H1 (cell line): ENCODE data around the gene KCNC1. TPM values are rescaled to one million over a fixed set of nuclear protein-coding genes. Genes with fewer than 3 reads are reported as not detected.

Source experiments
- CTCF ChIA-PET: fragments of 300-600 bp; sonication (Branson Sonifier 250); formaldehyde crosslinking; loops from one replicate; lab custom pipeline; 2021; ENCODE audit not compliant: partially characterized antibody; lab: Charles Lee
- POLR2A ChIA-PET: fragments of 300-600 bp; sonication (Branson Sonifier 250); formaldehyde crosslinking; loops from one replicate; lab custom pipeline; 2021; ENCODE audit warnings: inconsistent platforms; ENCODE audit not compliant: partially characterized antibody; lab: Charles Lee
- DNase-seq, 2 experiments: peaks; one replicate each; pipeline versions ENCODE4 v3.0.0 to v3.0.0-alpha.2; 2010 to 2022; ENCODE audit warnings: low spot score in 2 of 2, low read depth in 1 of 2, mixed read lengths in 1 of 2
- FAIRE-seq: peaks from 2 replicates; lab custom pipeline; 2011; peaks lifted over from hg19 to GRCh38; lab: Jason Lieb, UNC
- H2AFZ ChIP-seq: 2 replicates; pipeline ENCODE4 v1.8.1; 2012; ENCODE audit warnings: low read length, inconsistent platforms
- H2AK5ac ChIP-seq: 2 replicates; pipeline ENCODE4 v1.6.1; 2013; ENCODE audit warnings: low read depth, low read length
- H2BK120ac ChIP-seq: replicated peaks from 2 replicates; pipeline ENCODE3; 2013; ENCODE audit warnings: low read depth, low read length, inconsistent platforms
- H2BK12ac ChIP-seq: 2 replicates; pipeline ENCODE4 v1.6.1; 2013; ENCODE audit warnings: low read depth, low read length
- H2BK15ac ChIP-seq: 2 replicates; pipeline ENCODE4 v1.6.1; 2013; ENCODE audit warnings: low read length
- H2BK20ac ChIP-seq: 2 replicates; pipeline ENCODE4 v1.6.1; 2013; ENCODE audit warnings: low read length
- H2BK5ac ChIP-seq: 2 replicates; pipeline ENCODE4 v1.6.1; 2013; ENCODE audit warnings: low read depth, low read length
- H3K14ac ChIP-seq: 2 replicates; pipeline ENCODE4 v1.6.1; 2013; ENCODE audit warnings: inconsistent platforms; ENCODE audit not compliant: insufficient read length
- H3K18ac ChIP-seq: 2 replicates; pipeline ENCODE4 v1.6.1; 2013; ENCODE audit warnings: low read length; ENCODE audit errors: extremely low read depth
- H3K23ac ChIP-seq: 2 replicates; pipeline ENCODE4 v1.6.1; 2013; ENCODE audit warnings: inconsistent platforms; ENCODE audit not compliant: insufficient read length
- H3K23me2 ChIP-seq: 2 replicates; pipeline ENCODE4 v1.6.1; 2013; ENCODE audit warnings: low read depth, low read length
- H3K27ac ChIP-seq: 2 replicates; pipeline ENCODE4 v1.6.1; 2011; ENCODE audit warnings: low read depth, low read length, inconsistent platforms
- H3K27me3 ChIP-seq, 4 experiments: replicated peaks in 1 of 4; 1 replicate in 1 of 4; 2 replicates in 3 of 4; pipeline versions ENCODE4 v1.6.1 to v1.8.1; 2011 to 2013; ENCODE audit warnings: low read length in 3 of 4, mild to moderate bottlenecking in 3 of 4, inconsistent platforms in 2 of 4, mixed read lengths in 2 of 4, moderate library complexity in 1 of 4; ENCODE audit not compliant: control insufficient read depth in 3 of 4, insufficient read depth in 3 of 4; ENCODE audit errors: extremely low read depth in 1 of 4
- H3K36me3 ChIP-seq, 4 experiments: 2 replicates each; pipeline versions ENCODE4 v1.6.1 to v1.8.1; 2011 to 2013; ENCODE audit warnings: mild to moderate bottlenecking in 4 of 4, low read length in 3 of 4, moderate library complexity in 2 of 4, control low read depth in 1 of 4, inconsistent platforms in 1 of 4; ENCODE audit not compliant: insufficient read depth in 4 of 4, control insufficient read depth in 2 of 4
- H3K4ac ChIP-seq: replicated peaks from 2 replicates; pipeline ENCODE3; 2013; ENCODE audit warnings: low read length, low read depth, mixed read lengths, inconsistent platforms; ENCODE audit not compliant: insufficient read length
- H3K4me1 ChIP-seq, 4 experiments: replicated peaks in 1 of 4; 1 replicate in 1 of 4; 2 replicates in 3 of 4; pipeline versions ENCODE4 v1.6.1 to v1.8.1; 2011 to 2013; ENCODE audit warnings: low read length in 3 of 4, inconsistent platforms in 2 of 4, mixed read lengths in 1 of 4; ENCODE audit not compliant: insufficient read depth in 4 of 4, control insufficient read depth in 3 of 4
- H3K4me2 ChIP-seq, 2 experiments: 2 replicates each; pipeline versions ENCODE4 v1.6.1 to v1.8.1; 2011 to 2013; ENCODE audit warnings: low read depth in 2 of 2, low read length in 2 of 2, control low read depth in 1 of 2, inconsistent platforms in 1 of 2, mild to moderate bottlenecking in 1 of 2; ENCODE audit not compliant: insufficient read depth in 1 of 2
- H3K4me3 ChIP-seq, 4 experiments: fragments of 200-600, 300-600 bp in 1 of 4; sonication (generic), shearing (Covaris generic), sonication (Bioruptor Twin) in 1 of 4; 2 replicates each; pipeline versions ENCODE4 v1.5.1 to v1.8.1; 2011 to 2016; ENCODE audit warnings: low read length in 4 of 4, low read depth in 3 of 4, control low read depth in 2 of 4, inconsistent platforms in 2 of 4, mild to moderate bottlenecking in 2 of 4, mixed read lengths in 1 of 4, moderate library complexity in 1 of 4; ENCODE audit not compliant: insufficient read depth in 2 of 4; ENCODE audit errors: extremely low read depth in 1 of 4
- H3K56ac ChIP-seq: replicated peaks from 2 replicates; pipeline ENCODE3; 2013; ENCODE audit warnings: low read depth, mild to moderate bottlenecking, mixed read lengths, low read length, inconsistent platforms; ENCODE audit not compliant: insufficient read length
- H3K79me1 ChIP-seq: 2 replicates; pipeline ENCODE4 v1.6.1; 2013; ENCODE audit warnings: low read depth, low read length, control low read depth
- H3K79me2 ChIP-seq, 2 experiments: 2 replicates each; pipeline versions ENCODE4 v1.6.1 to v1.8.1; 2012 to 2013; ENCODE audit warnings: low read length in 2 of 2, mild to moderate bottlenecking in 2 of 2, inconsistent platforms in 1 of 2; ENCODE audit not compliant: insufficient read depth in 2 of 2, control insufficient read depth in 1 of 2
- H3K9ac ChIP-seq, 4 experiments: replicated peaks in 1 of 4; 1 replicate in 1 of 4; 2 replicates in 3 of 4; pipeline versions ENCODE4 v1.6.1 to v1.8.1; 2011 to 2013; ENCODE audit warnings: low read depth in 3 of 4, low read length in 3 of 4, control low read depth in 2 of 4, mild to moderate bottlenecking in 2 of 4, moderate library complexity in 2 of 4, inconsistent platforms in 1 of 4; ENCODE audit errors: extremely low read depth in 1 of 4
- H3K9me3 ChIP-seq, 2 experiments: 2 replicates each; pipeline versions ENCODE4 v1.6.1 to v1.8.1; 2012 to 2013; ENCODE audit warnings: mild to moderate bottlenecking in 2 of 2, moderate library complexity in 2 of 2, control low read depth in 1 of 2, inconsistent platforms in 1 of 2, low read depth in 1 of 2, low read length in 1 of 2, mixed read lengths in 1 of 2; ENCODE audit not compliant: insufficient read depth in 2 of 2
- H4K20me1 ChIP-seq, 2 experiments: replicated peaks in 1 of 2; 2 replicates each; pipeline versions ENCODE3 to v1.8.1; 2011 to 2013; ENCODE audit warnings: inconsistent platforms in 2 of 2, low read length in 2 of 2, mild to moderate bottlenecking in 1 of 2; ENCODE audit not compliant: insufficient read depth in 2 of 2, control insufficient read depth in 1 of 2
- H4K5ac ChIP-seq: 2 replicates; pipeline ENCODE4 v1.6.1; 2013; ENCODE audit warnings: low read length, low read depth, mixed read lengths, inconsistent platforms; ENCODE audit not compliant: insufficient read length
- H4K8ac ChIP-seq: 2 replicates; pipeline ENCODE4 v1.8.0; 2013; ENCODE audit warnings: mild to moderate bottlenecking, moderate library complexity, low read length, inconsistent platforms; ENCODE audit not compliant: insufficient read depth; ENCODE audit errors: extremely low read depth
- H4K91ac ChIP-seq: replicated peaks from 2 replicates; pipeline ENCODE3; 2013; ENCODE audit warnings: low read length, mixed read lengths, inconsistent platforms; ENCODE audit not compliant: insufficient read length
- CBX5 ChIP-seq: fragments of 300-800, 300-1000 bp; sonication (generic); IDR thresholded peaks from 2 replicates; pipeline ENCODE4 v1.7.1; 2016; ENCODE audit warnings: antibody characterized with exemption, low read length, low read depth
- CTCF ChIP-seq, 3 experiments: IDR thresholded peaks; 1 replicate in 2 of 3; 2 replicates in 1 of 3; pipeline versions ENCODE4 v1.5.1 to v1.6.1; 2011; ENCODE audit warnings: low read length in 3 of 3, mild to moderate bottlenecking in 3 of 3, inconsistent platforms in 2 of 3, low read depth in 1 of 3, moderate library complexity in 1 of 3; ENCODE audit not compliant: insufficient read depth in 1 of 3; ENCODE audit errors: control extremely low read depth in 1 of 3
- RAD21 ChIP-seq, 2 experiments: IDR thresholded peaks in 1 of 2; conservative IDR thresholded peaks in 1 of 2; 2 replicates each; pipeline ENCODE4 v1.6.1; 2011; ENCODE audit warnings: low read depth in 2 of 2, low read length in 2 of 2, improper control_type of control experiment in 1 of 2, inconsistent platforms in 1 of 2, mild to moderate bottlenecking in 1 of 2, moderate library complexity in 1 of 2
- SIN3A ChIP-seq, 2 experiments: IDR thresholded peaks in 1 of 2; conservative IDR thresholded peaks in 1 of 2; 2 replicates each; pipeline ENCODE4 v1.6.1; 2011 to 2012; ENCODE audit warnings: low read length in 2 of 2, improper control_type of control experiment in 1 of 2, low read depth in 1 of 2, mild to moderate bottlenecking in 1 of 2
- YY1 ChIP-seq: IDR thresholded peaks from 2 replicates; pipeline ENCODE4 v1.6.1; 2011; ENCODE audit warnings: low read depth, mild to moderate bottlenecking, low read length
- WGBS, 2 experiments: shearing (Covaris generic) in 1 of 2; methylation state at CpG; one replicate each; pipeline versions ENCODE4 v1.1.6 to v1.1.7; 2013 to 2015; ENCODE audit warnings: low lambda C conversion rate in 2 of 2, mixed read lengths in 2 of 2, inconsistent platforms in 1 of 2, low coverage in 1 of 2, missing lambda C conversion rate in 1 of 2; ENCODE audit not compliant: insufficient replicate concordance in 2 of 2, insufficient coverage in 1 of 2, insufficient read length in 1 of 2; ENCODE audit errors: extremely low coverage in 1 of 2, missing lambda C conversion rate in 1 of 2; 5-methylcytosine and 5-hydroxymethylcytosine counted together
- polyA plus RNA-seq, 7 experiments: library from polyadenylated mRNA; depleted of rRNA in 3 of 7; stranded (reverse) in 5 of 7; unstranded in 2 of 7; fragments of >200 nt in 5 of 7; fragments of 200-250 nt in 2 of 7; gene quantifications; 1 replicate in 5 of 7; 2 replicates in 1 of 7; 4 replicates in 1 of 7; pipeline versions ENCODE4 v1.2.1 to v1.2.3, GENCODE V29; 2011 to 2013; ENCODE audit warnings: missing spikeins in 2 of 7, mixed read lengths in 2 of 7
- total RNA-seq: library from RNA; stranded (reverse); fragmentation: NEBNext Ultra II Directional; extraction: Animal tissue kit (Norgen Biotek cat#: 25700); gene quantifications from 2 replicates; pipeline ENCODE4 v1.2.1, GENCODE V29; 2021

Gene KCNC1
- total and polyA plus RNA-seq, 2 of the 8 experiments (the other 6 are each of a cell fraction or from before 2014, with no cell fraction given): 0.11 to 0.26 TPM

- H2BK15ac ChIP-seq: peak overlapping the region; percentile 81; the same call in 1 of the 2 replicates
- H3K18ac ChIP-seq: no peak overlapping the region
- H3K79me2 ChIP-seq: no peaks in the 10 kb centered on the region
- POLR2A ChIA-PET: interaction anchor here (1.2 to 1.3 kb wide), 2 partner anchors 9 to 10 kb away, joined by 3 read pairs; no protein-coding TSS in a partner anchor
- no peak overlapping the region for H4K91ac ChIP-seq
- H3K9ac ChIP-seq: no peak overlapping the region
- H2BK5ac ChIP-seq: no peak overlapping the region
- H3K23ac ChIP-seq: no peak overlapping the region
- no peak overlapping the region for H2BK20ac ChIP-seq
- CTCF ChIA-PET: interaction anchor here (0.6 to 16.5 kb wide), 103 partner anchors 13 to 884 kb away, joined by 3 to 290 read pairs (median 6); partner anchors contain the start of genes MYOD1, OTOG and USH1C
- no peak overlapping the region for H3K14ac ChIP-seq
- H4K20me1 ChIP-seq: peaks cover 4 to 7% of the 10 kb centered on the region in 2 experiments
- H2AK5ac ChIP-seq: no peak overlapping the region
- no peak overlapping the region for H2BK12ac ChIP-seq
- DNase-seq (peak; percentile 58 to 95), FAIRE-seq (peak; percentile 82)
- H3K23me2 ChIP-seq: peaks cover 10% of the 10 kb centered on the region
- 39% methylated on average over 9 of the region's 9 CpGs; no CpG with 5 or more reads in 1 of the 2 experiments for WGBS, 2 experiments
- no peak overlapping the region for H3K56ac ChIP-seq
- H2BK120ac ChIP-seq: no peak overlapping the region
- H3K4me1 ChIP-seq: peaks cover 0 to 4% (median under 1%) of the 10 kb centered on the region in 4 experiments; a peak in 3 of 7 replicates
- H3K4ac ChIP-seq: no peak overlapping the region
- peaks cover 9 to 30% (median 24%) of the 10 kb centered on the region in 4 experiments for H3K27me3 ChIP-seq
- H4K8ac ChIP-seq: no peak overlapping the region
- no peak overlapping the region for H3K4me2 ChIP-seq
- H3K4me3 ChIP-seq: no peak overlapping the region
- H2AFZ ChIP-seq: no peak overlapping the region
- no peak overlapping the region for H4K5ac ChIP-seq
- H3K79me1 ChIP-seq: no peaks in the 10 kb centered on the region
- peaks cover 0 to under 1% of the 10 kb centered on the region in 2 experiments; a peak in 1 of 4 replicates for H3K9me3 ChIP-seq
- no peak overlapping the region for H3K27ac ChIP-seq
- H3K36me3 ChIP-seq: peaks cover 0 to under 1% (median 0%) of the 10 kb centered on the region in 4 experiments; a peak in 1 of 8 replicates
- TF ChIP-seq RAD21 (IDR thresholded peaks at IDR 0.05 in 1 of 2, conservative IDR thresholded peaks at IDR 0.05 in 1 of 2; ENCODE audit: low read depth in 2 of 2, low read length in 2 of 2) (peak; percentile 98), CTCF (IDR thresholded peaks at IDR 0.05; ENCODE audit: control extremely low read depth in 1 of 3, insufficient read depth in 1 of 3, low read depth in 1 of 3, low read length in 3 of 3) (peak; percentile 93 to 98 (median 94)), CBX5 (no peak), YY1 (peak; percentile 68), SIN3A (conservative IDR thresholded peaks at IDR 0.05 in 1 of 2, IDR thresholded peaks at IDR 0.05 in 1 of 2; ENCODE audit: low read depth in 1 of 2, low read length in 2 of 2) (0 out of 4 replicates have a peak, but pooled peaks of 1 of the 2 experiments have one; percentile 31)
These were observed 3.7 kb upstream of the KCNC1 start for GRCh38 chr11:17730608-17731462.
